ENCODE measurements around the gene RTL10. TPM values are rescaled to one million over a fixed set of nuclear protein-coding genes. Genes with fewer than 3 reads are reported as not detected.

RTL10 gene
- total RNA-seq, 1 experiment from 2014 or later = 21.5 TPM

GRCh38 chr22:19878461-19879245, 24.0 kb upstream of the RTL10 start (continued):
- TF ChIP-seq CTCF (IDR thresholded peaks at IDR 0.05) (no peak), EMX1 (CRISPR knock-in tag; IDR thresholded peaks at IDR 0.05) (no peak), GTF2I (CRISPR knock-in tag; conservative IDR thresholded peaks at IDR 0.05) (no peak), SOX15 (CRISPR knock-in tag; IDR thresholded peaks at IDR 0.05) (no peak), RORB (CRISPR knock-in tag; IDR thresholded peaks at IDR 0.05) (no peak), TCF7 (CRISPR knock-in tag; IDR thresholded peaks at IDR 0.05; ENCODE audit: low read depth) (no peak), FOXP4 (CRISPR knock-in tag; IDR thresholded peaks at IDR 0.05) (no peak)

GRCh38 chr22:19877626-19878339, 23.1 kb upstream of the RTL10 start:
- no peaks in the 10 kb centered on the region; the same call in 1 of the 2 replicates for H3K27me3 Mint-ChIP-seq (ENCODE audit: low read depth)
- no peaks in the 10 kb centered on the region for H3K36me3 Mint-ChIP-seq
- POLR2A ChIA-PET = no interaction called here
- ATAC-seq (no peak), DNase-seq (ENCODE audit: low spot score) (peak; percentile 9)
- 0 out of 2 replicates have a peak overlapping the region, but pooled peaks have one; percentile 19 for H3K27ac Mint-ChIP-seq
- CTCF ChIA-PET = no interaction called here
- no peaks in the 10 kb centered on the region for H3K9me3 Mint-ChIP-seq
- H3K4me3 Mint-ChIP-seq = no peak overlapping the region
- peaks cover 30% of the 10 kb centered on the region for H3K4me1 Mint-ChIP-seq
- TF ChIP-seq E2F4 (CRISPR knock-in tag; IDR thresholded peaks at IDR 0.05; ENCODE audit: borderline replicate concordance, low read depth) (no peak), ZNF396 (CRISPR knock-in tag; IDR thresholded peaks at IDR 0.05; ENCODE audit: borderline replicate concordance) (no peak), ZNF263 (CRISPR knock-in tag; IDR thresholded peaks at IDR 0.05; ENCODE audit: low read depth) (no peak), NFYB (CRISPR knock-in tag; conservative IDR thresholded peaks at IDR 0.05; ENCODE audit: low read depth) (no peak), CREB1 (CRISPR knock-in tag; IDR thresholded peaks at IDR 0.05) (no peak), IRF2 (CRISPR knock-in tag; IDR thresholded peaks at IDR 0.05; ENCODE audit: borderline replicate concordance, low read depth) (no peak), SMAD4 (CRISPR knock-in tag; IDR thresholded peaks at IDR 0.05) (no peak)

- no peak overlapping the region for H3K4me3 Mint-ChIP-seq
- H3K36me3 Mint-ChIP-seq = no peaks in the 10 kb centered on the region
- peak; percentile 9 for DNase-seq (ENCODE audit: low spot score)
- H3K9me3 Mint-ChIP-seq = no peaks in the 10 kb centered on the region
- ChIA-PET CTCF (interaction anchor here (0.6 kb wide), 1 partner anchor 79 kb away, joined by 4 read pairs; no protein-coding TSS in a partner anchor), POLR2A (no interaction called here)
- TF ChIP-seq CDX4 (CRISPR knock-in tag; IDR thresholded peaks at IDR 0.05; ENCODE audit: borderline replicate concordance) (no peak), CREB1 (CRISPR knock-in tag; IDR thresholded peaks at IDR 0.05) (no peak), MXD4 (CRISPR knock-in tag; IDR thresholded peaks at IDR 0.05; ENCODE audit: borderline replicate concordance) (no peak), ZNF396 (CRISPR knock-in tag; IDR thresholded peaks at IDR 0.05; ENCODE audit: borderline replicate concordance) (no peak), TEAD1 (CRISPR knock-in tag; IDR thresholded peaks at IDR 0.05) (no peak), E2F5 (CRISPR knock-in tag; IDR thresholded peaks at IDR 0.05) (no peak), MYBL2 (CRISPR knock-in tag; IDR thresholded peaks at IDR 0.05) (no peak)
- peaks cover 25% of the 10 kb centered on the region for H3K4me1 Mint-ChIP-seq
- no peak for ATAC-seq
- no peaks in the 10 kb centered on the region; the same call in 1 of the 2 replicates for H3K27me3 Mint-ChIP-seq (ENCODE audit: low read depth)
- H3K27ac Mint-ChIP-seq = 0 out of 2 replicates have a peak overlapping the region, but pooled peaks have one; percentile 19
Measured at GRCh38 chr22:19876941-19877625, 22.4 kb upstream of the RTL10 start.
